ENCODE data around the gene NADSYN1. TPM values are rescaled to one million over a fixed set of nuclear protein-coding genes. Genes with fewer than 3 reads are reported as not detected.

The NADSYN1 gene
- total and polyA plus RNA-seq, 4 donors = 62.8 to 79.3 (median 65.0) TPM

DNA sequence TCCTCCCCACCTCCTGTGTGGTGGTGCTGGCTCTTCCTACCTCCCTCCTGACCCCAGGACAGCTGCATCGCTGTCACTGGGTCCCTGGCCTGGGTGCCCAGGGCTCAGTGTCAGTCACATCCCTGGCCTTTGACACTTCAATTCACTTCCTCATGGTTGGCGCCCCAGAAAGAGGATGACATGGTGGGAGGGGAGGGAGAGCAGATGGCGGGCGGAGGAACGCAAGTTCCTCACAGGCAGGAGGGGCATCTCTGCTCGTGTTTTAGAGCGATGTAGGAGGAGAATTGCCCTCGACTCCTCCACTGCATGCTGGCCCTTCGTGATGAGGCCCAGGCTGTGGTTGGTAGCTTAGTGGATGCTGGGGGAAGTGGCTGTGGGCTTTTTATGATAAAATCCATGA lies 38.9 kb downstream of the NADSYN1 start:
- peaks cover 0 to 23% (median 10%) of the 10 kb centered on the region in 5 donors for H3K4me1 ChIP-seq (ENCODE audit: control insufficient read depth in 5 of 5, insufficient read depth in 5 of 5, low read length in 5 of 5)
- peaks cover 0 to 42% (median 15%) of the 10 kb centered on the region in 4 donors for H3K36me3 ChIP-seq (ENCODE audit: control insufficient read depth in 4 of 4, insufficient read depth in 4 of 4, low read length in 4 of 4)
- no peak overlapping the region for H3K9ac ChIP-seq (ENCODE audit: insufficient read depth in 1 of 2, low read length in 2 of 2)
- peaks cover 0 to 4% (median 0%) of the 10 kb centered on the region in 4 donors for H3K9me3 ChIP-seq (ENCODE audit: control insufficient read depth in 4 of 4, insufficient read depth in 3 of 4, low read length in 3 of 4)
- H3K4me3 ChIP-seq = no peak overlapping the region
- WGBS, 2 donors = 80 to 94% methylated on average over 9 of the region's 9 CpGs
- no peak for TF ChIP-seq CTCF (IDR thresholded peaks at IDR 0.05; ENCODE audit: control extremely low read depth, extremely low read depth)
- no peak for ATAC-seq (ENCODE audit: insufficient read depth, low FRiP score)
- H3K27me3 ChIP-seq (ENCODE audit: control insufficient read depth in 3 of 3, insufficient read depth in 3 of 3, low read length in 2 of 3) = no peaks in the 10 kb centered on the region
- H3K27ac ChIP-seq (ENCODE audit: low read depth in 1 of 2, low read length in 1 of 2) = no peak overlapping the region
- no peak for DNase-seq

DNA sequence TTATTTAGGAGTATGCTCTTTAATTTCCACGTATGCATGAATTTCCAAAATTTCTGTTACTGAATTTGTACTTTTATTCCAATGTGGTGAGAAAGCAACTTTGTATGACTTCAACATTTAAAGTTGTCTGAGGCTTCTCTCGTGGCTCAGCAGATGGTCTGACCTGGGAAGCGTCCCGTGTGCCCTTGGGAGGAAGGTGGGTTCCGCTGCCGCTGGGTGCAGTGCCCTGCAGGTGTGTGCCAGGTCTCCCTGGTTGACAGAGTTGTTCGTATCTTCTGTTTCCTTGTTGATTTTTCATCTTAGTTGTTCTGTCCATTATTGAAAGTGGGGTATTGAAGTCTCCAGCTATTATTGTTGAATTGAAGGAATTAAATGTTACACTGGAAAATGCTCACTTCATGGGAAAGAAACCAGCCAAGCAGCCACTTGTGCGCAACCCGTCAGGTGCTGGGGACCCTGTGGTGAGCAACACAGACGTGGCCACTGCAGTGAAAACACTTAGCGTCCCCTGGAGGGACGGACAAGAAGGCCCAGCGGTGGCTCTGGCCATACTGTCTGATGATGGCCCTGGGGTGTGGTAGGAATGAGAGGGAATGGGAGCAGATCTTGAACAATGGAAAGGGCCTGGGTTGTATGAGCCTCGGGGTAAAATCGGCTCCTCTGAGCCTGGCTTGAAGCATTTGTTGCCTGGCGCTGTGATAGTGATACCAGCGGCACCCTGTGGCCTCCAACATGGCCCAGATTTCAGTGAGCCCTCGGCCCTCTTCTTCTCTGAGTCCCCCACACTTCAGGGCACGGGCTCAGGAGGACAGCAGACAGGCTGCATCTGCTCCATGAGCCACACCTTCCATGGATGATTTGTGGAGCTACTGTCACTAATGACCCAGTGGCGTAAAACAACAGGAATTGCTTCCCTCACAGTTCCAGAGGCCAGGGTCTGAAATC lies 42.6 kb downstream of the NADSYN1 start:
- H3K9ac ChIP-seq (ENCODE audit: insufficient read depth in 1 of 2, low read length in 2 of 2) = no peak overlapping the region
- peaks cover 0 to 4% (median 0%) of the 10 kb centered on the region in 4 donors for H3K9me3 ChIP-seq (ENCODE audit: control insufficient read depth in 4 of 4, insufficient read depth in 3 of 4, low read length in 3 of 4)
- no peak for TF ChIP-seq CTCF (IDR thresholded peaks at IDR 0.05; ENCODE audit: control extremely low read depth, extremely low read depth)
- peaks cover 0 to 64% (median 30%) of the 10 kb centered on the region in 4 donors for H3K36me3 ChIP-seq (ENCODE audit: control insufficient read depth in 4 of 4, insufficient read depth in 4 of 4, low read length in 4 of 4)
- DNase-seq = no peak
- H3K27me3 ChIP-seq (ENCODE audit: control insufficient read depth in 3 of 3, insufficient read depth in 3 of 3, low read length in 2 of 3) = no peaks in the 10 kb centered on the region
- no peak overlapping the region for H3K27ac ChIP-seq (ENCODE audit: low read depth in 1 of 2, low read length in 1 of 2)
- no peak for ATAC-seq (ENCODE audit: insufficient read depth, low FRiP score)
- no peak overlapping the region for H3K4me3 ChIP-seq
- H3K4me1 ChIP-seq (ENCODE audit: control insufficient read depth in 5 of 5, insufficient read depth in 5 of 5, low read length in 5 of 5) = peaks cover 0 to 1% (median 0%) of the 10 kb centered on the region in 5 donors
- 97% methylated on average over 20 of the region's 20 CpGs for WGBS, 2 donors

DNA sequence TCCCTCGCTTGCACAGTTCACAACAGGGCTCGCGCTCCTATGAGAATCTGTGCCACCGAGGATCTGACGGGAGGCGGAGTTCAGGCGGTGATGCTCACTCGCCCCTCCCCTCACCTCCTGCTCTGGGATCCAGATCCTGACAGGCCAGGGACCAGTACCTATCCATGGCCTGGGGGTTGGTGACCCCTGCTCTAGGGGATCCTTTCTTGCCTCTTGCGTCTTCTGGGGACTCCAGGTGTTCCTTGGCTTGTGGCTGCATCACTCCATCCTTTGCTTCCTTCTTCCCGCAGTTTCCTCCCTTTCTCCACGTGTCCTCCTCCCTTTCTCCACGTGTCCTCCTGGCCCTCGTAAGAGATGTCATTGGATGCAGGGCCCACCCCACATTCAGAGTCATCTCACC lies 43.4 kb downstream of the NADSYN1 start:
- peaks cover 0 to 5% (median 0%) of the 10 kb centered on the region in 5 donors for H3K4me1 ChIP-seq (ENCODE audit: control insufficient read depth in 5 of 5, insufficient read depth in 5 of 5, low read length in 5 of 5)
- peaks cover 3 to 65% (median 25%) of the 10 kb centered on the region in 4 donors for H3K36me3 ChIP-seq (ENCODE audit: control insufficient read depth in 4 of 4, insufficient read depth in 4 of 4, low read length in 4 of 4)
- 97 to 98% methylated on average over 13 of the region's 13 CpGs for WGBS, 2 donors
- TF ChIP-seq CTCF (IDR thresholded peaks at IDR 0.05; ENCODE audit: control extremely low read depth, extremely low read depth) = no peak
- no peak overlapping the region for H3K9ac ChIP-seq (ENCODE audit: insufficient read depth in 1 of 2, low read length in 2 of 2)
- no peak overlapping the region for H3K4me3 ChIP-seq
- DNase-seq (no peak), ATAC-seq (ENCODE audit: insufficient read depth, low FRiP score) (no peak)
- H3K9me3 ChIP-seq (ENCODE audit: control insufficient read depth in 4 of 4, insufficient read depth in 3 of 4, low read length in 3 of 4) = peaks cover 0 to 4% (median 0%) of the 10 kb centered on the region in 4 donors
- H3K27me3 ChIP-seq (ENCODE audit: control insufficient read depth in 3 of 3, insufficient read depth in 3 of 3, low read length in 2 of 3) = no peaks in the 10 kb centered on the region
- no peak overlapping the region for H3K27ac ChIP-seq (ENCODE audit: low read depth in 1 of 2, low read length in 1 of 2)

Measured in lung (tissue), 12 donors.